HG03108 (cell line): ENCODE data around the gene CBARP.
"Not testable (repeated sequence)": the region's sequence is repeated elsewhere in the genome, so short reads cannot be mapped to it uniquely, and the experiment has no call there.

ENCODE experiments used
- ATAC-seq: cut with Tn5 transposase; IDR thresholded peaks from one replicate; pipeline ENCODE4 v1.9.1; 2021; ENCODE audit warnings: moderate library complexity; ENCODE audit not compliant: unreplicated experiment

CBARP gene

DNA sequence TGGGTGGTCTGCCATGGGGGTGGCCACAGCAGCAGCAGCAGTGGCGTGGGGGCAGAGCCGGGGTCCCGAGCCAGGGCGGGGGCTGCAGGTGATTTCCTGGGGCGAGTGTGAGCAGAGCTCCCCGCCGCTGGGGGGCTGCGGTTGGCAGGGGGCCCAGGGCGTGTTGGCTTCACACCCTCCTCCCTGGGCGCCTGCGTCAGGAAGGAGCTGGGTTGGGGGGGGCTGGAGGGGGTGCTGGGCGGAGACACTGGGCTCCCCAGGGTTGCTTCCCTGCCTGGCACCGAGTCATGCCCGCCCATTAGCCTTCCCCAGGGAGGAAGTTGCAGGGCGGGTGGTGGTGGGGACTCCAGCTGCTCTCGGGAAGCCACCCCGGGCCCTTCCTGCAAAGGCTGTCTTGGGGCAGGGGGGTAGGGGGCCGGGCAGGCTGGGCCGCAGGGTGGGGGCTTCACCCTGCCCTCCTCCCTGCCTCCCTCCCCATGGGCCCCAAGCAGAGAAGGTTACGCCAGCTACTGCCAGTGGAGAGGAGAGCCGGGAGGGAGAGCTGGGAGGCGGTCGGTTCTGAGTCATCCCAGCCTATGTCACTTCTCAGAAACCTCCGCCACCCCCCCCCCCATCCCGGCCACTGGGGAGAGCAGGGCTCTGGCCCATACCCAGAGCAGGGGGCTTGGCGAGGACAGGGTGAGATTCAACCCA, 15.2 kb upstream of the CBARP start:
- no peak for ATAC-seq

- ATAC-seq, result no peak
These were observed 14.5 kb upstream of the CBARP start for GRCh38 chr19:1252221-1252820.

DNA sequence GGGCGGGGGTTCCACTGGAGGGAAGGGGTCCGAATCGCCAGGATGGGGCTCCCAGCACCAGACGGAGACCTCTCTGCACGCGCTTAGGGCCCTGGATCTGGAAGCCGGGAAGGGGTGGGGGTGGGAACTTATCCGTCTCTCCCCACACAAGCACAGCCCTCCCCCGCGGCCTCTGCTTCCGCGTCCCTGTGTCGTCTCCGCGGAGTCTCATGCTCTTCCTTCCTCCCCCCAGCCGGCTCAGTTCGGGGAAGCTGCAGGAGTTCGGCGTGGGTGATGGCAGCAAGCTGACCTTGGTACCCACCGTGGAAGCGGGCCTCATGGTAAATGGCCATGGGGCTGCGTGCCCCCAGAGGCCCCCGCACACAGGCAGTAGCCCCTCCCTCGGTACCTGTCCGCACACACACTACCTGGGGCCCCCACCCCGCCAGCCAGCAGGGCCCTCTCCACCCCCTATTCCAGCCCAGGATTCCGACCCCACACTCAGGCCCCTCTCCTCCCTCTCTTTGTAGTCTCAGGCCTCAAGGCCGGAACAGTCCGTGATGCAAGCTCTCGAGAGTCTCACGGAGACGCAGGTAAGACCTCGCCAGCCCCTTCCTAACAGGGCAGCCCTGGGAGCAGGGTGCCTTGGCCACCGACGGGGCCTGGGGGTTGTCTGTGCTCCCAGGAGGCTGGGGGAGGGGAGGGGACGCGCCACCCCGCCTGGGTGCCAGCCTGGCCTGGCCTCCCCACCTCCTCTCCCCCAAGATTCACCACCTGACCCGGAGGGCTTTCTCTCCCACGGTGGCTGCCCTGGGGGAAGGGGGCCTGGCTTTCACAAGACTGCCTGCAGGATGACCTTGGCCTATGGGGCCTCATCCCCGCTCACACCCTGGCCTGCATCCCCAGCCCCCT, 13.8 kb upstream of the CBARP start:
- no peak for ATAC-seq

GRCh38 chr19:1250437-1251260, 12.8 kb upstream of the CBARP start:
- no peak for ATAC-seq

DNA sequence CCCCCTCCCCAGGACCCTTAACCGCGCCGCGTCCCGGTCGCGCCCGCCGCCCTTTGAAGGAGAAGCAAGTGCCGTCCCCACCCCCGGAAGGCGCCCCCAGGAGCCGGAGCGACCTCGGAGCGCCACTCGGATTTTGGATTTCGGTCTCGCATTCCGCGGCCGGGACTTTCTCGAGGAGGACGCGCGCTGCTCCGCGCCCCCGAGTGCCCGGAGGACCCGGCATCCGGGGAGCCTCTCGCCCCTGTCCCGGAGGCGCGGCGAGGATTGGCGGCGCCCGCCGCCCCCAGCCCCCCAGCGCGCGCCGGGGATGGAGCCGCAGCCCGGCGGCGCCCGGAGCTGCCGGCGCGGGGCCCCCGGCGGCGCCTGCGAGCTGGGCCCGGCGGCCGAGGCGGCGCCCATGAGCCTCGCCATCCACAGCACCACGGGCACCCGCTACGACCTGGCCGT, 12.2 kb upstream of the CBARP start:
- no peak for ATAC-seq

GRCh38 chr19:1249298-1249989, 11.6 kb upstream of the CBARP start:
- peak; percentile 39 for ATAC-seq

DNA sequence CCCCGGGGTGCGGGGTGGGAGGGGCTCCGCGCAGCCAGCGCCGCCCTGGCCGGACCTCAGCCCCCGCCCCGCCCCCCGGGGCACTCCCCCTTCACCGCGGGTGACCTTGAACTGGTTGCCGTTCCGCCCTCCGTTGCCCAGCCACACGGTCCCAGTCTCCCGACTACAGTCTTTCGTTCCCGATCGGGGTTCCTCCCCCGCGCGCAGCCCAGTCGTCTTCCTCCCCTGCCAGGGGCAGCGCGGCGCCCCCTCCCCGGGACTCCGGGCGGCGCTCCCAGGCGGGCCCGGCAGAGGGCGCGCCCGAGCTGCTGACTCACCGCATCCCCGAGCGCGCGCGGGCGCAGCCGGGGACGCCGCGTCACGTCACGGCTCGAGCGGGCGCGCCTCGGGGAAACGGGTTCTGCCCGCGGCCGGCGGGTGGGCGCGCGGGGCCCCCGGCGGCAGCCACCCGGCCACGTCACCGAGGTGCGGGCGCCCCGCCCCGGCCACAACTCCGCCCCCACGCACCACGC, 11.0 kb upstream of the CBARP start:
- ATAC-seq, result peak; percentile 16

DNA sequence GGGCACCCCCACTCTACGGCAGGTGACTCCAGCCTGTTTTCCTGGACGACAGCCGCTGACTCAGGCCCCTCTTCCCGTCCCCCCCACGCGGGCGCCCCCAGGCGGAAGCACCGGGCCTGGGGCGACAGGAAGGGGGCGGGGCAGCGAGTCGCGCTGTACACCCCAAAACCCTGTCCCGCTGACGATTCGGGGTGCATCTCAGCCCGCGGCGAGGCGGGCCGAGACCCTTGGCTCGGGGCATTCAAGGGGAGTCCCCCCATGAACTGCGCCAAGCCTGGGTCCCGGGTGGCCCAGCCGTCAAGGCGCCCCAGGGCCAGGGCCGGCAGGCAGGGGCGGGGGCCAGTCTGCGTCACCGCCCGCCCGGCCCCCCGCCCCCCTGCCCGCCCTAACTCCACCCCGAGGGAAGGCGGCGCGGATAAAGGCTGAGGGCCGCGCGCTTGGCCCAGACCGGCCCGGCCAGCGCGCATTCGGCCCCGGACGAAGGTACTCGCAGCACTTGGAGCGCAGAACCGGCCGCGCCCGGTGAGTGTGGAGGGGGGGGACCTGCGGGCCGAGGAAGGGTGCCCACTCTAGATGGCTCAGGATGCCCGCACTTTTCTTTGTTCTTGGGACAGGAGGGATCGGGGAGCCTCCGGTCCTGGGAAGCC, 10.5 kb upstream of the CBARP start, which contains the start of gene MIDN:
Gene MIDN (plus strand): TSS at position 445 of the 647 bp plus-strand sequence. CDS start 1,714 bp downstream, outside the sequence.
- peak; percentile 11 for ATAC-seq

DNA sequence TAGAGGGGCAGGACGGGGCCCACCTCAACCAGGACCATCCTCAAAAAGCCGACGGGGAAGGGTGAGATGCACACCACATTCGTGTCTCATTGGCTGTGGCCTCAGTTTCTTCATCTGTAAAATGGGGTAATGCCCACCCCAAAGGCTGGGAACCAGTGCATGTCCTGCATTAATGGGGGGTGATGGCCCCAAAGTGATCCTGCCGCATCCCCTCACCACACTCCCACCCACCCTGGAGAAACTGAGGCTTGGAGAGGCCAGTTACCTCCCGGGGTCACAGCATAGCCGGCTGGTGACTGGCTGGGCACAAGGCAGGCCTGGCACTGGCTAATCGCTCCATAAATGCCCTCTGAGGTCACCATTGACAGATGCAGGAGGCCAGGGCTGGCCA, 9.9 kb upstream of the CBARP start:
- ATAC-seq, result no peak

- not testable (repeated sequence) for ATAC-seq
These were observed 8.7 kb upstream of the CBARP start for GRCh38 chr19:1246265-1247087.

- ATAC-seq, result no peak
These were observed 7.9 kb upstream of the CBARP start for GRCh38 chr19:1245494-1246264.

GRCh38 chr19:1244693-1245451, 7.1 kb upstream of the CBARP start:
- ATAC-seq, result no peak

- ATAC-seq, result peak; percentile 20
These were observed 6.2 kb upstream of the CBARP start for GRCh38 chr19:1243768-1244692.

DNA sequence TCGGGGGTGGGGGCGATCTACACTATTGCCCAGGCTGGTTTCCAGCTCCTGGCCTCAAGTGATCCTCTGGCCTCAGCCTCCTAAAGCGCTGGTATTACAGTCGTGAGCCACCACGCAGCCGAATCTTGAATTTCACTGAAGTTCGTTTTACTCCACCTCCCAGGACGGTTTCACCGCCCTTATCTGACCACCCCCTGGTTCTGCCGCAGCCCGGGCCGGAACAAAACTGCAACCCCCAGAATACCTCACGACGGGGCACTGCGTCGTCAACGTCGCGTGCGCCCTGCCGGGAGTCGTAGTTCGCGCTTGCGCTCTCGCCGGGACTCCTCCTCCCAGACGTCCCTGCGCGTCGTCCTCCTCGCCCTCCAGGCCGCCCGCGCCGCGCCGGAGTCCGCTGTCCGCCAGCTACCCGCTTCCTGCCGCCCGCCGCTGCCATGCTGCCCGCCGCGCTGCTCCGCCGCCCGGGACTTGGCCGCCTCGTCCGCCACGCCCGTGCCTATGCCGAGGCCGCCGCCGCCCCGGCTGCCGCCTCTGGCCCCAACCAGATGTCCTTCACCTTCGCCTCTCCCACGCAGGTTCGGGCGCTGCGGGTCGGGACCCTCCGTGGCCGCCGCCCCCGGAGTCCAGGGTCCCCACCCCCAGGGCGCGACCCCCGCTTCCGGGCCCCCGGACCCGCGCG, 3.8 kb upstream of the CBARP start, which contains the start of gene ATP5F1D:
Gene ATP5F1D (plus strand): TSS at position 335 of the 679 bp plus-strand sequence. CDS start 100 bp downstream, at position 435.
- ATAC-seq, result peak; percentile 42

DNA sequence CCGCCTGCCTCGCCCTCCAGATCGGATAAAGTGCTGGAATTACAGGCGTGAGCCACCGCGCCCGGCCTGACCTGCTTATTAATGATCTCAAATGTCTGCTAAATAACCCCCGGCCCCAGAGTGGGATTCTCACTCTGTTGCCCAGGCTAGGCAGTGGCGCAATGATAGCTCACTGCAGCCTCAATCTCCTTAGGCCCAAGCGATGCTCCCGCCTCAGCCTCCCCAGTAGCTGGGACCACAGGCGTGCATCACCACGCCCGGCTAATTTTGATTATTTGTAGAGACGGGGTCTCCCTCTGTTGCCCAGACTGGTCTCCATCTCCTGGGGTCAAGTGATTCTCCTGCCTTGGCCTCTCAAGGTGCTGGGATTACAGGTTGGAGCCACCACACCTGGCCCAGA, 3.1 kb upstream of the CBARP start:
- no peak for ATAC-seq
